ENCODE measurements around the gene FUT1.
A peak's percentile ranks its signal among the peaks of the same experiment; 100 is the strongest.

FUT1 gene

GRCh38 chr19:48784527-48784926 is 32.1 kb upstream of the FUT1 start:
- Histone ChIP-seq H3K79me1 (ENCODE audit: low read depth, low read length) (no peaks in the 10 kb centered on the region), H3K9ac (ENCODE audit: low read depth, low read length, poor library complexity) (no peak overlapping the region), H2BK12ac (ENCODE audit: low read length) (no peak overlapping the region)

GRCh38 chr19:48780631-48781391 is 28.4 kb upstream of the FUT1 start:
- Histone ChIP-seq H2BK15ac (ENCODE audit: low read length) (no peak overlapping the region), H3K27me3 (ENCODE audit: control insufficient read depth in 3 of 3, insufficient read depth in 3 of 3, low read depth in 1 of 3, low read length in 3 of 3) (peaks cover 0 to 3% (median 0%) of the 10 kb centered on the region in 3 experiments), H3K14ac (ENCODE audit: low read length) (no peak overlapping the region), H3K4ac (ENCODE audit: low read length) (no peak overlapping the region), H4K91ac (ENCODE audit: low read depth, low read length, poor library complexity) (no peak overlapping the region), H3K36me3 (replicated peaks in 1 of 2; ENCODE audit: control insufficient read depth in 2 of 2, insufficient read depth in 2 of 2, low read length in 2 of 2) (no peaks in the 10 kb centered on the region), H2BK5ac (ENCODE audit: low read length) (no peak overlapping the region), H4K8ac (ENCODE audit: low read depth, low read length) (no peak overlapping the region), H2BK120ac (ENCODE audit: low read depth, low read length) (no peak overlapping the region), H3K79me1 (ENCODE audit: low read depth, low read length) (no peaks in the 10 kb centered on the region), H3K4me2 (ENCODE audit: insufficient read depth, low read length, poor library complexity, severe bottlenecking) (no peak overlapping the region), H3K9ac (ENCODE audit: low read depth, low read length, poor library complexity) (no peak overlapping the region), H2BK12ac (ENCODE audit: low read length) (no peak overlapping the region), H3K9me3 (replicated peaks in 1 of 2; ENCODE audit: control insufficient read depth in 2 of 2, insufficient read depth in 1 of 2, low read depth in 1 of 2, low read length in 2 of 2) (no peaks in the 10 kb centered on the region), H3K27ac (replicated peaks; ENCODE audit: low read length) (no peak overlapping the region), H2AFZ (ENCODE audit: low read length) (peak overlapping the region; percentile 81), H3K18ac (ENCODE audit: low read length) (no peak overlapping the region), H3K4me1 (ENCODE audit: control insufficient read depth in 2 of 2, insufficient read depth in 1 of 2, low read depth in 1 of 2, low read length in 2 of 2) (peaks cover 0 to 2% of the 10 kb centered on the region in 2 donors), H2AK5ac (ENCODE audit: low read depth, low read length) (no peak overlapping the region), H3K23ac (ENCODE audit: low read depth, low read length, poor library complexity) (no peak overlapping the region), H3K4me3 (ENCODE audit: low read length in 2 of 2) (no peak overlapping the region)
- no CpG with 5 or more reads among the region's 14 CpGs for WGBS, 2 donors (ENCODE audit: extremely low coverage in 2 of 2, insufficient read length in 2 of 2, insufficient replicate concordance in 1 of 2)
- no peak for DNase-seq (ENCODE audit: low spot score)

More at GRCh38 chr19:48784527-48784926, 32.1 kb upstream of the FUT1 start:
- Histone ChIP-seq H2AFZ (ENCODE audit: low read length) (no peak overlapping the region), H2BK5ac (ENCODE audit: low read length) (no peak overlapping the region), H3K36me3 (replicated peaks in 1 of 2; ENCODE audit: control insufficient read depth in 2 of 2, insufficient read depth in 2 of 2, low read length in 2 of 2) (no peaks in the 10 kb centered on the region), H2BK15ac (ENCODE audit: low read length) (no peak overlapping the region), H2AK5ac (ENCODE audit: low read depth, low read length) (no peak overlapping the region), H3K23ac (ENCODE audit: low read depth, low read length, poor library complexity) (no peak overlapping the region), H3K4me2 (ENCODE audit: insufficient read depth, low read length, poor library complexity, severe bottlenecking) (no peak overlapping the region), H3K9me3 (replicated peaks in 1 of 2; ENCODE audit: control insufficient read depth in 2 of 2, insufficient read depth in 1 of 2, low read depth in 1 of 2, low read length in 2 of 2) (no peaks in the 10 kb centered on the region), H3K4me1 (ENCODE audit: control insufficient read depth in 2 of 2, insufficient read depth in 1 of 2, low read depth in 1 of 2, low read length in 2 of 2) (peaks cover 0 to 2% of the 10 kb centered on the region in 2 donors), H2BK120ac (ENCODE audit: low read depth, low read length) (no peak overlapping the region), H3K4ac (ENCODE audit: low read length) (no peak overlapping the region), H3K14ac (ENCODE audit: low read length) (no peak overlapping the region), H4K8ac (ENCODE audit: low read depth, low read length) (no peak overlapping the region), H3K4me3 (ENCODE audit: low read length in 2 of 2) (no peak overlapping the region), H4K91ac (ENCODE audit: low read depth, low read length, poor library complexity) (no peak overlapping the region), H3K27ac (replicated peaks; ENCODE audit: low read length) (no peak overlapping the region), H3K18ac (ENCODE audit: low read length) (no peak overlapping the region), H3K27me3 (ENCODE audit: control insufficient read depth in 3 of 3, insufficient read depth in 3 of 3, low read depth in 1 of 3, low read length in 3 of 3) (no peaks in the 10 kb centered on the region)
- no CpG with 5 or more reads among the region's 5 CpGs for WGBS, 2 donors (ENCODE audit: extremely low coverage in 2 of 2, insufficient read length in 2 of 2, insufficient replicate concordance in 1 of 2)
- DNase-seq (ENCODE audit: low spot score) = no peak

GRCh38 chr19:48779636-48780035 is 27.2 kb upstream of the FUT1 start:
- H2BK120ac ChIP-seq (ENCODE audit: low read depth, low read length) = no peak overlapping the region
- no peak overlapping the region for H2BK5ac ChIP-seq (ENCODE audit: low read length)
- no peak overlapping the region for H3K4me3 ChIP-seq (ENCODE audit: low read length in 2 of 2)
- H2AFZ ChIP-seq (ENCODE audit: low read length) = no peak overlapping the region
- H2BK12ac ChIP-seq (ENCODE audit: low read length) = no peak overlapping the region
- H4K91ac ChIP-seq (ENCODE audit: low read depth, low read length, poor library complexity) = no peak overlapping the region
- H4K8ac ChIP-seq (ENCODE audit: low read depth, low read length) = no peak overlapping the region
- H3K79me1 ChIP-seq (ENCODE audit: low read depth, low read length) = no peaks in the 10 kb centered on the region
- H3K27ac ChIP-seq (replicated peaks; ENCODE audit: low read length) = no peak overlapping the region
- no peak overlapping the region for H3K4me2 ChIP-seq (ENCODE audit: insufficient read depth, low read length, poor library complexity, severe bottlenecking)
- H3K4me1 ChIP-seq (ENCODE audit: control insufficient read depth in 2 of 2, insufficient read depth in 1 of 2, low read depth in 1 of 2, low read length in 2 of 2) = peaks cover 0 to 2% of the 10 kb centered on the region in 2 donors
- peaks cover 0 to 3% (median 0%) of the 10 kb centered on the region in 3 experiments for H3K27me3 ChIP-seq (ENCODE audit: control insufficient read depth in 3 of 3, insufficient read depth in 3 of 3, low read depth in 1 of 3, low read length in 3 of 3)
- no peak for DNase-seq (ENCODE audit: low spot score)
- H3K18ac ChIP-seq (ENCODE audit: low read length) = no peak overlapping the region
- no peak overlapping the region for H2BK15ac ChIP-seq (ENCODE audit: low read length)
- H3K9ac ChIP-seq (ENCODE audit: low read depth, low read length, poor library complexity) = no peak overlapping the region
- H3K36me3 ChIP-seq (replicated peaks in 1 of 2; ENCODE audit: control insufficient read depth in 2 of 2, insufficient read depth in 2 of 2, low read length in 2 of 2) = no peaks in the 10 kb centered on the region
- WGBS, 2 donors (ENCODE audit: extremely low coverage in 2 of 2, insufficient read length in 2 of 2, insufficient replicate concordance in 1 of 2) = no CpG with 5 or more reads among the region's 1 CpG
- H3K4ac ChIP-seq (ENCODE audit: low read length) = no peak overlapping the region
- no peak overlapping the region for H3K14ac ChIP-seq (ENCODE audit: low read length)
- no peaks in the 10 kb centered on the region for H3K9me3 ChIP-seq (replicated peaks in 1 of 2; ENCODE audit: control insufficient read depth in 2 of 2, insufficient read depth in 1 of 2, low read depth in 1 of 2, low read length in 2 of 2)
- no peak overlapping the region for H3K23ac ChIP-seq (ENCODE audit: low read depth, low read length, poor library complexity)
- no peak overlapping the region for H2AK5ac ChIP-seq (ENCODE audit: low read depth, low read length)

GRCh38 chr19:48777720-48778119 is 25.3 kb upstream of the FUT1 start:
- no peak overlapping the region for H2BK120ac ChIP-seq (ENCODE audit: low read depth, low read length)
- H3K23ac ChIP-seq (ENCODE audit: low read depth, low read length, poor library complexity) = no peak overlapping the region
- H3K9me3 ChIP-seq (replicated peaks in 1 of 2; ENCODE audit: control insufficient read depth in 2 of 2, insufficient read depth in 1 of 2, low read depth in 1 of 2, low read length in 2 of 2) = no peaks in the 10 kb centered on the region
- H3K27ac ChIP-seq (replicated peaks; ENCODE audit: low read length) = no peak overlapping the region
- H2AFZ ChIP-seq (ENCODE audit: low read length) = no peak overlapping the region
- H3K79me1 ChIP-seq (ENCODE audit: low read depth, low read length) = no peaks in the 10 kb centered on the region
- H2BK12ac ChIP-seq (ENCODE audit: low read length) = no peak overlapping the region
- H2BK5ac ChIP-seq (ENCODE audit: low read length) = no peak overlapping the region
- H2BK15ac ChIP-seq (ENCODE audit: low read length) = no peak overlapping the region
- H3K36me3 ChIP-seq (replicated peaks in 1 of 2; ENCODE audit: control insufficient read depth in 2 of 2, insufficient read depth in 2 of 2, low read length in 2 of 2) = no peaks in the 10 kb centered on the region
- no peak for DNase-seq (ENCODE audit: low spot score)
- H4K91ac ChIP-seq (ENCODE audit: low read depth, low read length, poor library complexity) = no peak overlapping the region
- peaks cover 0 to 3% (median 0%) of the 10 kb centered on the region in 3 experiments for H3K27me3 ChIP-seq (ENCODE audit: control insufficient read depth in 3 of 3, insufficient read depth in 3 of 3, low read depth in 1 of 3, low read length in 3 of 3)
- H4K8ac ChIP-seq (ENCODE audit: low read depth, low read length) = no peak overlapping the region
- no peak overlapping the region for H3K4ac ChIP-seq (ENCODE audit: low read length)
- H3K14ac ChIP-seq (ENCODE audit: low read length) = no peak overlapping the region
- no CpG with 5 or more reads among the region's 12 CpGs for WGBS, 2 donors (ENCODE audit: extremely low coverage in 2 of 2, insufficient read length in 2 of 2, insufficient replicate concordance in 1 of 2)
- no peak overlapping the region for H3K4me3 ChIP-seq (ENCODE audit: low read length in 2 of 2)
- no peak overlapping the region for H3K18ac ChIP-seq (ENCODE audit: low read length)
- peaks cover 0 to 2% of the 10 kb centered on the region in 2 donors for H3K4me1 ChIP-seq (ENCODE audit: control insufficient read depth in 2 of 2, insufficient read depth in 1 of 2, low read depth in 1 of 2, low read length in 2 of 2)
- H2AK5ac ChIP-seq (ENCODE audit: low read depth, low read length) = no peak overlapping the region
- H3K4me2 ChIP-seq (ENCODE audit: insufficient read depth, low read length, poor library complexity, severe bottlenecking) = no peak overlapping the region
- H3K9ac ChIP-seq (ENCODE audit: low read depth, low read length, poor library complexity) = no peak overlapping the region
